D721Med (cell line): ENCODE data around the gene CDRT15L2.
"Not testable (repeated sequence)": the region's sequence is repeated elsewhere in the genome, so short reads cannot be mapped to it uniquely, and the experiment has no call there.

Experiments used
- DNase-seq: peaks from one replicate; pipeline ENCODE4 v3.0.0; 2011; ENCODE audit warnings: low spot score; ENCODE audit not compliant: insufficient read length
- FAIRE-seq: peaks from 2 replicates; lab custom pipeline; 2011; peaks lifted over from hg19 to GRCh38; lab: Jason Lieb, UNC
- TF ChIP-seq, protein P1 (sequence below): IDR thresholded peaks from 2 replicates; pipeline ENCODE4 v1.5.1; 2012; ENCODE audit warnings: mild to moderate bottlenecking, control low read depth; ENCODE audit not compliant: insufficient read depth; ENCODE audit errors: missing control alignments

CDRT15L2 gene

DNA sequence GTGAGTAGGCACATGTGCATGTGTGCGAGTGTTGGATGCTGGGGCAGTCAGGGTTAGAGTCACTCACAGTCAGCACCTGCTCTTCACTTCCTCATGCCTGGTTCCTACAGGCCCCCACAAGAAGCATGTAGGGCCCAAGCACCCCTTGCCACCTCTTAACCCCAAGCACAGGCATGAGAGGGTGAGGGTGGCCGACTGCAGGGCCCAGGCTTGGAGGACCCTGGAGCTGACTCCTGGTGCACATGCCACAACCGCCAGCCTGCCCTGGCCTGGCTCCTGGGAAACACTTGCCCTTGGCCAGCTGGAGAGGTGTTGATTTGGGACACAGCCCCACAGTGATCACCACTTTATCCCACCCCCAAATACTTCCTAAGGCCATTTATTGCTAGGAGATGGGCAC is 16.9 kb upstream of the CDRT15L2 start:
- DNase-seq (no peak), FAIRE-seq (no peak)

DNA sequence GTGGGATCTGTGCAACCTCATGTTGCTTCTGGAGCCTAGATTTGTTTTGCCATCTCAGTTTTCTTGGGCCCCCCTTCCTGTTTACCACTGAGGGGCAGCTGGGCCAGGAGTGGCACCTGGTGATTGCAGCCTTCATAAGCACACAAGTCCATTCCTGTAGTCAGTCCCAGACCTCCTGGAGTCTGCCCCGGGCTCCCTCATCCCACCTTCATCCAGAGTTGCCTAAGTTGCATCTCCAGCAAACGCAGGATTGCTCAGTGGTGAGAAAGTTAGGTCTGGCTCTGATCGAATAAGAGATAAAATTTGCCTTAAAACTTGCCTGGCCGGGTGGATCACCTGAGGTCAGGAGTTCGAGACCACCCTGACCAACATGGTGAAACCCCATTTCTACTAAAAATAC is 14.3 kb upstream of the CDRT15L2 start:
- not testable (repeated sequence) for FAIRE-seq, DNase-seq

More for the DNA sequence above, 16.9 kb upstream of the CDRT15L2 start:
- TF ChIP-seq, protein P1, sequence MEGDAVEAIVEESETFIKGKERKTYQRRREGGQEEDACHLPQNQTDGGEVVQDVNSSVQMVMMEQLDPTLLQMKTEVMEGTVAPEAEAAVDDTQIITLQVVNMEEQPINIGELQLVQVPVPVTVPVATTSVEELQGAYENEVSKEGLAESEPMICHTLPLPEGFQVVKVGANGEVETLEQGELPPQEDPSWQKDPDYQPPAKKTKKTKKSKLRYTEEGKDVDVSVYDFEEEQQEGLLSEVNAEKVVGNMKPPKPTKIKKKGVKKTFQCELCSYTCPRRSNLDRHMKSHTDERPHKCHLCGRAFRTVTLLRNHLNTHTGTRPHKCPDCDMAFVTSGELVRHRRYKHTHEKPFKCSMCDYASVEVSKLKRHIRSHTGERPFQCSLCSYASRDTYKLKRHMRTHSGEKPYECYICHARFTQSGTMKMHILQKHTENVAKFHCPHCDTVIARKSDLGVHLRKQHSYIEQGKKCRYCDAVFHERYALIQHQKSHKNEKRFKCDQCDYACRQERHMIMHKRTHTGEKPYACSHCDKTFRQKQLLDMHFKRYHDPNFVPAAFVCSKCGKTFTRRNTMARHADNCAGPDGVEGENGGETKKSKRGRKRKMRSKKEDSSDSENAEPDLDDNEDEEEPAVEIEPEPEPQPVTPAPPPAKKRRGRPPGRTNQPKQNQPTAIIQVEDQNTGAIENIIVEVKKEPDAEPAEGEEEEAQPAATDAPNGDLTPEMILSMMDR, result no peak

DNA sequence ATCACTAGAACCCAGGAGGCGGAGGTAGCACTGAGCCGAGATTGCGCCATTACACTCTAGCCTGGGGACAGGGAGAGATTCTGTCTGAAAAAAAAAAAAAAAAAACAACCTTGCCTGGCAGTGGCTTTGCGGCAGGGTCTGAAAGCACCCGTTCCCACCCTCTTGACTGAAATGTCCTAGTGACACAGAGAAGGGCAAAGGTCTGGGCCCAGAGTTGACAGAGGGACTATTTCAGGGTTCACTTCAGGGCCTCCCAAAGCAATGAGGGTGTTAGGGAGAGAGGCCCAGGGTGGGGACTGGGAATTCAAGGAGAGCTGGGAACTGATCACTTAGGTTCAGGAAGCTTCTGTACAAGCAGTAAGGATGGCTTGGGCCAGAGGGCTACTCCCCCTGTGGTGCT is 13.8 kb upstream of the CDRT15L2 start:
- DNase-seq, result no peak
- no peak for FAIRE-seq
- TF ChIP-seq, protein P1, result no peak

DNA sequence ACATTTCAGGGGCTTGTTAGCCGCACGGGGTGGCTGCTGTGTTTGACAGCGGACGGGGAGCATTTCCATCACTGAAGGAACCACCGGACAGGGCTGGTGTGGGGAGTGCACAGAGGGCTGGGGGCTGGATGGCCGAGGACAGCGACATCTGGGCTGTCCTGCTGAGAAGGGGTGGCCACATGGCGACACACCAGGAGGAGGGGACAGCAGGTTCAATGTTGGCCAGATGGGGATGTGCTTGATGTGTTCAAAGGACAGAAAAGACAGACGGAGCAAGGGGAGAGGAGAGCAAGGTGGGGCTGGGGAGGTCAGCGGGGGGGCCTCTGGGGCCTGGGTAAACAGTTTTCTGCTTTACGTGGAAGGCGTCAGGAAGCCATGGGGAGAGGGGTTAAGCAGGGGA is 12.8 kb upstream of the CDRT15L2 start:
- DNase-seq, FAIRE-seq: not testable (repeated sequence)

DNA sequence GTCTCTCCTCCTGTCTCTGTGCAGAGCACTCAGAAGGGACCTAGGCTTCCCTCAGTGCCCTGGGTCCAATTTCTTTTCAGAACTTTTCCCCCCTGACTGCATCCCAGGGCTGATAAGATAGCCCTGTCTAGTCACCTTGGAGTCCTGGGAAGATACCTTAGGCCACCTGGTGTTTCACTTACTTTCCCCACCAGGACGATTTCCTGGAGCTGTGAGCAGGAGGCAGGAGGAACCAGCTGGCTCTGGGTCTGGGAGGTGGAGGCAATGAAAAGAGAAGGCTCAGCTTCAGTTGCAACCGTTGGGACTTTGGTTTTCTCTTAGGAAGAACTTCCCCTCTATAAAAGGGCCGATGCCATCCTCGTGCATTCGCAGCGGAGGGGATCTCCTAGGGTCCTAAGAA is 12.1 kb upstream of the CDRT15L2 start:
- DNase-seq, FAIRE-seq: not testable (repeated sequence)

DNA sequence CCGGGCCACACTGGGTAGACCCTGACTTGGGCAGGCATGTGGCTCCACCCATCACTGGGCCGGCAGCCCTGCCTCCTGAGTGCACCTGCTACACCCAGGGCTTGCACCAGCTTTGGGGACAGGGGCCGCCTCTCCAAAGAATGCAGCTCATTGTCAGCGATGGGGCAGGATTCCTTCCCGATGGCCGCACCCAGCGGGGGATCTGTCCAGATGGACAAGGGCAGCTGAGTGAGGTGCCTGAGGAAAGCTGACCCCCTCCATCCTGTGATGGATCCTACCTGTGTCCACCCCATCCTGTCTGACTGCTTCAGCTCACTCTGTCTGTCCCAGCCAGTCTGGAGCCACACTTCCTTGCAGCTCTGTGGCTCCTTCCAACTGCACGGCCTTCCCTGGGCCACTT is 10.9 kb upstream of the CDRT15L2 start:
- DNase-seq, FAIRE-seq: not testable (repeated sequence)

DNA sequence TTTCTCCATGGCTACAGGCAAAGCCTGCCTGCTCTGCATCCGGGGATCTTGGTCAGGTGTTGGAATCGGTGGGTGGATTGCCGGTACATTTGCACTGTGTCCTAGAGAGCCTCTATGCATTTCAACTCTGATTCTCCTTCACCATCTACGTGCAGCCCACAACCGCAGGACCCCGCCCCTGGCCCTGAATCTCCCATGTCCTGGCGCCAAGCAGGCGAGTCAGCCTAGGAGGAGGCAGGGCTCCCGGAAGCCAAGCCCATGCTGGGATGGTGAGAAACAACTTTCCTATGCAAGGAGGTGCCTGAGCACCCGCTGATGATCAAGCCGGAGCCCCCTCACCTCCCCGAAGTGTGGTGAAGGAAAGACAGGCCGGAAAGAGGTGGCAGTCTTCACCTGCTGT is 7.9 kb upstream of the CDRT15L2 start:
- FAIRE-seq, DNase-seq: not testable (repeated sequence)

DNA sequence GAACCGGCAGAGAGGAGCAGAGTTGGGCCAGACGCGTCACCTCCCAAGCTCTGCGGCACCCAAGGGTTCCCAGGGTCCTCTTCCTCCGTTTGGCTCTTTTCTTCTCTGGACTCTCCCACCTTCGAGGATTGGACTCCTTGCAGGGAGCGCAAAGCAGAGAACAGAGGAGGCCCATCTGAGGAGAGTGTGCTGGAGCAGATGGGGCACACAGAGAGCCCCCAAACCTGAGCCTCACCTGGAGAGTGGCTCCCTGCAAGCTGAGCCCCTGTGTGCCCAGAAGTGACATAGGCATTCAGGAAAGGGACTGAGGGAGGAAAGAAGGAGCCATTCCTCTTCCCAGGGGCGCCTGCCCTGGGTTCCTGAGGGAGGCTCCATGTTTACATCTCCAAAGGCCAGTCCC is 6.3 kb upstream of the CDRT15L2 start:
- DNase-seq, FAIRE-seq: not testable (repeated sequence)

DNA sequence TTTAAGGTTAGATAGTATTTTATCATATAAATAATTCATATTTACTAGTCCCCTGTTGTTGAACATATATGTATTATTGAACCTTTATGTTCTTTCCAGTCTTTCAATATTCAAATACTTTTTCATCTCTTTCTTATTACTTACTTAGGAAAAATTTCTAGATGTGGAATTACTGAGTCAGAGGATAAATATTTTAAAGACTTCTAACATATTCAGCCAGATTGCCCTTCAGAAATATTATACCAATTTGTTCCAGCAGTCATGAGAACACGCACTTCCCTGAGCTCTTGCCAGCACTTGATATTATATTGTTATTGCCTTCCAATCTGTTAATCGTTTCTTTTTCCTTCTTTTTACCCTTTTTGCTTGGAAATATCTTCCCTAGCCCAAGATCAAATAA is 4.5 kb upstream of the CDRT15L2 start:
- FAIRE-seq, DNase-seq: not testable (repeated sequence)

DNA sequence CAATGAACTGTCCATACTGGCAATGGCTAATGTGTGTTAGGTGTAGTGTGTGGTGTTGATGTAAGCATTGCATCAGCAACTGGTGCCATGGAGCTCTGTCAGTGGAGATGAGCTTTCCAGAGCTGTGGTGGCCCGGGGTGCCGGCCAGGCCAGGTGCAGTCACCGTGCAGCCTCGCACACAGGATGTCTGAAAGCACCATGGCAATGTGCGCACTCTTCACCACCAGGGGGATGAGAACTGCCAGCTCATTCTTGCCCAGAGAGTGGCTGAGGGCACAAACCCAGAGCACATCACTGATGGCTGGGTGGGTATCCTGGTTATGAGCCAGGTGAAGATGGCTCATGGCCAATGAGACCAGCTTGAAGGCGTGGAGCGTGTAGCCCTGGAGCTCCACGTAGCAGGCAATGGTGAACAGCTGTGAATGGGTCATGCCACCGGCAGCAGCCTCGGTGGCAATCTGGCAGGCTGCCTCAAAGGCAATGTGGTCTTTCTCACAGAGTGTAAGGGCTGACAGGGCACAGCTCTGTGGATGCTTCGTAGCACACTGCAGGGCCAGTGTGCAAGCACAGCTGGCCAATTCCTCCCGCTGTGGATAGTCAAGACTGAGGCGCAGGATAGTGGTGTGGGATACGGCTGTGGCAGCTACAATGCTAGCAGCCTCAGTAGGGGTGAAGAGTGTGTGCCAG is 4.5 kb downstream of the CDRT15L2 start:
- not testable (repeated sequence) for FAIRE-seq, DNase-seq

DNA sequence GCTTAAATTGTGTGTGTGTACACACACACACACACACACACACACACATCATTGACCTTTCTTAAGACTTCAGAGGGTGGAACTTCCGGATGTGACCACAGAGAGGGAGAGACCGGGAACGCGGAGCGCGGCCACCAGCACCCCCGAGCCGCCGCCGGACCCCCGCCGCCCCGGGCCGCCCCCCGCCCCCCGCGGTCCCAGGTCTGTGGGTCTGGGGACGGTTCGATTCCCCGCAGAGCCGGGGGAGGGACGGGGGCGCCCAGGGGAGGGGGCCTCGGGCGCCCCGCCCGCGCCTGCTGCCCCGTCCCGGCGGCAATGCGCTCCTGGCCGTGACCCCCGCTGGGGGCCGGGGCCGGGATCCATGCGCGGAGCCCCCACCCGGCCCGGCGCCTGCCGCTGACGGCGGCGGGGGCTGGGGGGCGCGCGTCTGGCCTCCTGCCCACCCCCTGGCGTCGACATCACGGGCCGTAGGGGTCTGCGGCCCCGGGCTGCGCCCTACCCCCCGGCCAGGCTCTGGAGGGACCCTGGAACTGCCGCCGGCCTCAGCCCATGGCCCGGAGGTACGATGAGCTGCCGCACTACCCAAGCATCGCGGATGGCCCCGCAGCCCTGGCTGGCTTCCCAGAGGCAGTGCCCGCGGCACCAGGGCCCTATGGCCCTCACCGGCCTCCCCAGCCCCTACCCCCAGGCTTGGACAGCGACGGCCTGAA is 9.4 kb downstream of the CDRT15L2 start:
- not testable (repeated sequence) for DNase-seq, FAIRE-seq

DNA sequence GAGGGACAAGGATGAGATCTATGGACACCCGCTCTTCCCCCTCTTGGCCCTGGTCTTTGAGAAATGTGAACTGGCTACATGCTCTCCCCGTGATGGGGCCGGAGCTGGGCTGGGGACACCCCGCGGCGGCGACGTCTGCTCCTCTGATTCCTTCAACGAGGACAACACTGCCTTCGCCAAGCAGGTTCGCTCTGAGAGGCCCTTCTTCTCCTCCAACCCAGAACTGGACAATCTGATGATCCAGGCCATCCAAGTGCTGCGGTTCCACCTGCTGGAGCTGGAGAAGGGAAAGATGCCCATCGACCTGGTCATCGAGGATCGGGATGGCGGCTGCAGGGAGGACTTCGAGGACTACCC is 9.9 kb downstream of the CDRT15L2 start:
- not testable (repeated sequence) for FAIRE-seq

DNA sequence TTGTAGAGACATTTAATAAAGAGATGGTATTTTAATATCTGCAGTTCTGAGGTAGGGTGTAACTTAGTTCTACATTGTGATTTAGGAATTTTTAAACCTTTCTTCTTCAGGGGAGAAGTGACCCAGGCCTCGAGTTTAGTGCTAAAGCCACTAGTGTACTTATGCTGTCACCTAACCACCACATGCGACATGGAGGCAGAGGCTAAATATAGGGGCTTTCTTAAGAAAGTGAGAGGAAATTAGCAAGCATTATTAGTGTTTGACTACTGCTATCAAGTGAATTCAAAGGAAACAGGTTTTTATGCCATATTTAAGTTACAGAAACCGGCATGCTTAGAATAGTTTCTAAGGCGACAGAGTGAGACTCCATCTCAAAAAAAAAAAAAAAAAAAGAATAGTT is 11.5 kb downstream of the CDRT15L2 start:
- DNase-seq, FAIRE-seq: not testable (repeated sequence)

More for the DNA sequence above, 9.9 kb downstream of the CDRT15L2 start:
- not testable (repeated sequence) for DNase-seq

DNA sequence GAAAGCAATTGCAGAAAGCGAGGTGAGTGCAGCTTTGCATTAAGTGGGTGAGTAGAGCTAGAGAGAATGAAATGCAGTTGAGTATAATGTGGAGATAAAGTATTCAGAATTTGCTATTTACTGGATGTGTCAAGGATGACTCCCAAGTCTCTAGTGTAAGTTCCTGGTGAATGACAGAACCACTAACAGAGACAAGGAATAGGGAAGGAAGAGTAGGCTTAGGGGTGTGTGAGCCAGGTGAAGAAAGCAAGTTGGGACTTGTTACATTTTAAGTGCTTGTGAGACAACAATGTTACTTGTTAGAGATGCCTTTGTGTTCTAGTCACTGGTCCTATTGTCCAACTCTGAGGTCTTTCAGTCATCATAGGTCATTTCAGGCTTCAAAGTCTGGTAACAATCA is 26.0 kb downstream of the CDRT15L2 start:
- not testable (repeated sequence) for FAIRE-seq, DNase-seq

DNA sequence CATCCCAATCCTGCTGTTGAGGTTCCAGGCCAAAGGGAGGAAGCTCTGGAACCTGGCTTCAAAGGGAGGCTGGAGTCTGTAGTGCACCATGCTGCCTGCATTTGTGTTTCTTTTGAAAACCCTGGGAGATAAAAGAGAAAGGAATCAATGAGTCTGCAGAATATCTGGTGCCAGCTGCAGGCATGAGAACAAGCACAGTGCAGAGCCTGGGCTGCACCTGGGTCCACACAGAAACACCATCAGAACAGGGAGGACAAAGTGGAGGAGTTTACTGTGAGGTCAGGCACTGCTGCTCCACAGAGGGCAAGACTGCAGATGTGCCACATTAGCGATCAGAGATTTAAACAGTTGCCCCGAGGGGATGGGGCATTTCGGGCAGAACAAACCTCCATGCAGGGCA is 30.0 kb downstream of the CDRT15L2 start:
- DNase-seq, FAIRE-seq: not testable (repeated sequence)
